ENCODE measurements around the gene BCDIN3D.

DNA sequence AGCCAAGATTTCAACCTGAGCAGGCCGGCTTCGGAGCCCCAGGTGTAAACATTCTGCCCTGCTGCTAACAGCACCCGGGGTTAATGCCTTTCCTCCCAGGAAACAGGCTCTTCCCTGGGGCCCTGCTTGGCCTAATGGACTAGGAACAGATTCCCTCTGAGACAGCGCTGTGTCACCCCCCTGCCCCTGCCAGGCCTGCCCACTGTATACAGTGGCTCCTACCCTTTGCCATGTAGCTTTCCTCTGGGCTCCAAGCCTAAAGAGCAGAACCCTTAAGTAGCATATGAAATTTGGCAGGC lies 28.3 kb upstream of the BCDIN3D start:
- TF ChIP-seq POLR2A (IDR thresholded peaks at IDR 0.05): no peak
- TF ChIP-seq, protein P1, sequence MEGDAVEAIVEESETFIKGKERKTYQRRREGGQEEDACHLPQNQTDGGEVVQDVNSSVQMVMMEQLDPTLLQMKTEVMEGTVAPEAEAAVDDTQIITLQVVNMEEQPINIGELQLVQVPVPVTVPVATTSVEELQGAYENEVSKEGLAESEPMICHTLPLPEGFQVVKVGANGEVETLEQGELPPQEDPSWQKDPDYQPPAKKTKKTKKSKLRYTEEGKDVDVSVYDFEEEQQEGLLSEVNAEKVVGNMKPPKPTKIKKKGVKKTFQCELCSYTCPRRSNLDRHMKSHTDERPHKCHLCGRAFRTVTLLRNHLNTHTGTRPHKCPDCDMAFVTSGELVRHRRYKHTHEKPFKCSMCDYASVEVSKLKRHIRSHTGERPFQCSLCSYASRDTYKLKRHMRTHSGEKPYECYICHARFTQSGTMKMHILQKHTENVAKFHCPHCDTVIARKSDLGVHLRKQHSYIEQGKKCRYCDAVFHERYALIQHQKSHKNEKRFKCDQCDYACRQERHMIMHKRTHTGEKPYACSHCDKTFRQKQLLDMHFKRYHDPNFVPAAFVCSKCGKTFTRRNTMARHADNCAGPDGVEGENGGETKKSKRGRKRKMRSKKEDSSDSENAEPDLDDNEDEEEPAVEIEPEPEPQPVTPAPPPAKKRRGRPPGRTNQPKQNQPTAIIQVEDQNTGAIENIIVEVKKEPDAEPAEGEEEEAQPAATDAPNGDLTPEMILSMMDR (IDR thresholded peaks at IDR 0.05): no peak

Data from Peyer's patch (tissue), 4 donors.